ENCODE results near the gene USP35.
"Not testable (repeated sequence)": the region's sequence is repeated elsewhere in the genome, so short reads cannot be mapped to it uniquely, and the experiment has no call there.

Gene USP35

GRCh38 chr11:78230161-78230877, 41.6 kb downstream of the USP35 start:
- no peak for DNase-seq (ENCODE audit: low read depth in 1 of 2, low spot score in 1 of 2)

GRCh38 chr11:78231962-78232501, 43.3 kb downstream of the USP35 start:
- DNase-seq (ENCODE audit: low read depth in 1 of 2, low spot score in 1 of 2) = no peak

- not testable (repeated sequence) for DNase-seq (ENCODE audit: low read depth in 1 of 2, low spot score in 1 of 2)
Observed at GRCh38 chr11:78233046-78233445, 44.3 kb downstream of the USP35 start.

GRCh38 chr11:78234006-78234405, 45.3 kb downstream of the USP35 start:
- no peak for DNase-seq (ENCODE audit: low read depth in 1 of 2, low spot score in 1 of 2)

- DNase-seq (ENCODE audit: low read depth in 1 of 2, low spot score in 1 of 2) = no peak
Observed at GRCh38 chr11:78237293-78238046, 48.8 kb downstream of the USP35 start.

GRCh38 chr11:78239781-78240180, 51.1 kb downstream of the USP35 start:
- no peak for DNase-seq (ENCODE audit: low read depth in 1 of 2, low spot score in 1 of 2)

GRCh38 chr11:78241475-78241874, 52.8 kb downstream of the USP35 start:
- DNase-seq (ENCODE audit: low read depth in 1 of 2, low spot score in 1 of 2) = no peak

GRCh38 chr11:78244080-78244479, 55.4 kb downstream of the USP35 start:
- DNase-seq (ENCODE audit: low read depth in 1 of 2, low spot score in 1 of 2) = no peak

- DNase-seq (ENCODE audit: low read depth in 1 of 2, low spot score in 1 of 2) = no peak
Observed at GRCh38 chr11:78244546-78245255, 56.0 kb downstream of the USP35 start.

GRCh38 chr11:78248191-78248590, 59.5 kb downstream of the USP35 start:
- no peak for DNase-seq (ENCODE audit: low read depth in 1 of 2, low spot score in 1 of 2)

GRCh38 chr11:78248903-78249302, 60.2 kb downstream of the USP35 start:
- no peak for DNase-seq (ENCODE audit: low read depth in 1 of 2, low spot score in 1 of 2)

GRCh38 chr11:78250099-78250498, 61.4 kb downstream of the USP35 start:
- no peak for DNase-seq (ENCODE audit: low read depth in 1 of 2, low spot score in 1 of 2)

- DNase-seq (ENCODE audit: low read depth in 1 of 2, low spot score in 1 of 2) = no peak
Observed at GRCh38 chr11:78251083-78251775, 62.5 kb downstream of the USP35 start.

- DNase-seq (ENCODE audit: low read depth in 1 of 2, low spot score in 1 of 2) = no peak
Observed at GRCh38 chr11:78253797-78254196, 65.1 kb downstream of the USP35 start.

- no peak for DNase-seq (ENCODE audit: low read depth in 1 of 2, low spot score in 1 of 2)
Observed at GRCh38 chr11:78254268-78254667, 65.5 kb downstream of the USP35 start.

- no peak for DNase-seq (ENCODE audit: low read depth in 1 of 2, low spot score in 1 of 2)
Observed at GRCh38 chr11:78255919-78256318, 67.2 kb downstream of the USP35 start.

GRCh38 chr11:78256962-78257361, 68.2 kb downstream of the USP35 start:
- no peak for DNase-seq (ENCODE audit: low read depth in 1 of 2, low spot score in 1 of 2)

GRCh38 chr11:78257654-78258053, 68.9 kb downstream of the USP35 start:
- DNase-seq (ENCODE audit: low read depth in 1 of 2, low spot score in 1 of 2) = no peak

GRCh38 chr11:78259777-78260487, 71.2 kb downstream of the USP35 start:
- DNase-seq (ENCODE audit: low read depth in 1 of 2, low spot score in 1 of 2) = no peak

- no peak for DNase-seq (ENCODE audit: low read depth in 1 of 2, low spot score in 1 of 2)
Observed at GRCh38 chr11:78261367-78261766, 72.6 kb downstream of the USP35 start.

- no peak for DNase-seq (ENCODE audit: low read depth in 1 of 2, low spot score in 1 of 2)
Observed at GRCh38 chr11:78261828-78262227, 73.1 kb downstream of the USP35 start.

All from stimulated activated CD4-positive, alpha-beta T cell treated with anti-CD3 and anti-CD28 coated beads, Interleukin-15, amount 100 ng/mL, for 1 hour (primary cell).